H7 (cell line): Measurements from ENCODE around the gene EXTL1. TPM values are rescaled to one million over a fixed set of nuclear protein-coding genes. Genes with fewer than 3 reads are reported as not detected.

Experiments
- DNase-seq: peaks from one replicate; pipeline ENCODE4 v3.0.0; 2012
- H3K27me3 ChIP-seq: 2 replicates; pipeline ENCODE4 v1.6.0; 2011; ENCODE audit warnings: mild to moderate bottlenecking, low read length; ENCODE audit not compliant: control insufficient read depth, insufficient read depth
- H3K36me3 ChIP-seq: replicated peaks from 2 replicates; pipeline ENCODE4 v1.5.1; 2011; ENCODE audit warnings: low read length; ENCODE audit not compliant: control insufficient read depth, insufficient read depth
- H3K4me3 ChIP-seq: 2 replicates; pipeline ENCODE4 v1.5.1; 2011; ENCODE audit warnings: low read depth, mild to moderate bottlenecking, control low read depth, low read length, moderate library complexity; ENCODE audit not compliant: insufficient read depth
- total RNA-seq: library from RNA; depleted of rRNA; stranded (reverse); fragments of >200 nt; shearing (Covaris generic); gene quantifications from 2 replicates; pipeline ENCODE4 v1.2.3, GENCODE V29; 2014; rRNA removed

The EXTL1 gene
- total RNA-seq, 1 experiment from 2014 or later, result 0.38 TPM

- no peak overlapping the region for H3K4me3 ChIP-seq
- no peaks in the 10 kb centered on the region; the same call in 1 of the 2 replicates for H3K27me3 ChIP-seq
- no peaks in the 10 kb centered on the region for H3K36me3 ChIP-seq
- no peak for DNase-seq
Measured at GRCh38 chr1:26075421-26076144, 54.0 kb downstream of the EXTL1 start.

- DNase-seq, result no peak
- no peak overlapping the region for H3K4me3 ChIP-seq
- no peaks in the 10 kb centered on the region; the same call in 1 of the 2 replicates for H3K27me3 ChIP-seq
- H3K36me3 ChIP-seq, result no peaks in the 10 kb centered on the region
Measured at GRCh38 chr1:26077524-26077923, 55.9 kb downstream of the EXTL1 start.

- no peaks in the 10 kb centered on the region; the same call in 1 of the 2 replicates for H3K27me3 ChIP-seq
Measured at GRCh38 chr1:26078286-26079177, 57.0 kb downstream of the EXTL1 start.

GRCh38 chr1:26079178-26079563, 57.6 kb downstream of the EXTL1 start:
- DNase-seq, result peak; percentile 57
- H3K27me3 ChIP-seq, result no peaks in the 10 kb centered on the region; the same call in 1 of the 2 replicates
- no peaks in the 10 kb centered on the region for H3K36me3 ChIP-seq
- no peak overlapping the region for H3K4me3 ChIP-seq

More at GRCh38 chr1:26078286-26079177, 57.0 kb downstream of the EXTL1 start:
- no peak for DNase-seq
- no peak overlapping the region for H3K4me3 ChIP-seq
- no peaks in the 10 kb centered on the region for H3K36me3 ChIP-seq

DNA sequence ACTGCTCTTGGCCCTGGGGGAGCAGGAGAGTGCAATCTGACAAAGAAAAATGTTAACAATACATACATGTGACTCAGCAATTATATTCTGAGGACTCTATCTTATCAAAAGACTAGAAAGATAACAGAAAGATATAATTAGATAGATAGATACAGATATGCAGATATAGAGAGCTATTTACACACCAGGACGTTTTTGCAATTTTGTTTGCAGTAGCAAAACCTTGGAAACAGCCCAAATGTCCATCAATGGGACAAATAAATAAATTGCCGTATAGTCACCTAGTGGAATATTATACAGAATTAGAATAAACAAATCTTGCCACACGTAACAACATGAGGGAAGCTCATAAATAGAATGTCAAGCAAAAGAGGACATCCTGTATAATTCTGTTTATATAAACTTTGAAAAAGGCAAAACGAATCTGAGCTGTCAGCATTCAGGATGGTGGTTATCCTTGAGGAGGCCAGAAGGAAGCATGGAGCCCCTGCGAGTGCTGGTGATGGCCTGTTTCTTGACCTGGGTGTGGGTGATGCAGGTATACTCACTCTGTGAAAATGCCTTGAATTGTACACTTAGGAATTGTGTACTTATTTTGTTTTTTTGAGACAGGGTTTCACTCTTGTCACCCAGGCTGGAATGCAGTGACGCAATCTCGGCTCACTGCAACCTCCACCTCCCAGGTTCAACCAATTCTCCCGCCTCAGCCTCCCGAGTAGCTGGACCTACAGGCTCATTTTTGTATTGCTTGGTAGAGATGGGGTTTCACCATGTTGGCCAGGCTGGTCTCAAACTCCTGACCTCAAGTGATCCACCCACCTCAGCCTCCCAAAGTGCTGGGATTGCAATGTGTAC, 58.6 kb downstream of the EXTL1 start:
- no peak for DNase-seq
- H3K27me3 ChIP-seq, result no peaks in the 10 kb centered on the region; the same call in 1 of the 2 replicates

DNA sequence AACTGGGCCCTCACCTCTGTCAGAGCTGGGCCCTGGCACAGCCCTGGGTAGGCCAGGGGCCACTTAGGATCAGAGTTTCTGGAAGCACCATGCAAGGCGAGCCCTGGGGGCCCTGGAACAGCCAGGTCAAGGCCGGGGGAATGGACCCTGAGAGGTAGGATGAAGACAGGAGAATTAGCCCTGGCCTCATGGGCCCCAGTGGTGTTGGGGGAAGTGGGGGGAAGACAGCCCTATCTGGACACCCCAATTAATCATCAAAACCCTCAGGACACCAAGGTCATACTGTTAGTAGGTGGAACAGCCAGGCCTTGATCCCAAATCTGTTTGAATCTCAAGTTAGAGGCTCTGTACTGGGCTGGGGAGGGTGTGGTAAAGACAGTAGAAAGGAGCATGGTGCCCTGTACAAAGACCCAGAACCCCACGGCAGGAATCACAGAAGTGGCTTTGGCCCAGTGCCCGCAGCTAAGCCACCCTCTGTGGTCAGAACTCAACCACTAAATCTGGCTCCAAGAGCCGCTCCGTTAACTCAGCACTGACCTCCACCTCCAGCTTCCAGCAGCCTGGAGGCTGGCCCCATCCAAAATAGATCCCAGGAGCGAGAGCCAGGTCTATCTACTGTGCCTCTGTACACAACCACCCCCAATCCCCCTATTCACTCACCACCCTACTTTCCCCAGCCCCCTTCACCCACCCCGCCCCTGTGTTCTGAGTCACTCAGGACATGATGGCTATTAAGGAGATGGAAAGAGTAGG, 59.9 kb downstream of the EXTL1 start:
- no peak overlapping the region for H3K4me3 ChIP-seq
- no peaks in the 10 kb centered on the region for H3K27me3 ChIP-seq
- DNase-seq, result no peak
- no peaks in the 10 kb centered on the region for H3K36me3 ChIP-seq

More for the DNA sequence above, 58.6 kb downstream of the EXTL1 start:
- H3K4me3 ChIP-seq, result no peak overlapping the region
- H3K36me3 ChIP-seq, result no peaks in the 10 kb centered on the region

DNA sequence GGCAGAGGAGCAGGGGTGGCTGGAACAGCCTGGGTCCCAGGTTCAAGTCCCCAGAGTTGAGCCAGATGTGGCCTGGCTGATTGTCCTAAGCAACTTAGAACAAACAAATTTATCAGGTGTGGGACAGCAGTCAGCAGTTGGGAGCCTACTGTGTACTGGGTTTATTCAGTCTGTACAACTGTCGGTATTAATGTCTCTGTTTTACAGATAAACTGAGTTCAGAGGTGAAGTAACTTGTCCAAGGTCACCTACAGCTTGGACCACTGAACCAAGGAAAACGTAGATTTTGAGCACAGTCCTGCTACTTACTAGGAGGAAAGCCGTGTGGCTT, 60.4 kb downstream of the EXTL1 start:
- no peaks in the 10 kb centered on the region for H3K36me3 ChIP-seq
- no peaks in the 10 kb centered on the region for H3K27me3 ChIP-seq
- H3K4me3 ChIP-seq, result no peak overlapping the region
- DNase-seq, result no peak

- H3K4me3 ChIP-seq, result no peak overlapping the region
- no peaks in the 10 kb centered on the region for H3K27me3 ChIP-seq
- DNase-seq, result no peak
- H3K36me3 ChIP-seq, result no peaks in the 10 kb centered on the region
Measured at GRCh38 chr1:26083208-26083607, 61.6 kb downstream of the EXTL1 start.

GRCh38 chr1:26084091-26084561, 62.6 kb downstream of the EXTL1 start:
- Histone ChIP-seq H3K4me3 (no peak overlapping the region), H3K36me3 (no peaks in the 10 kb centered on the region), H3K27me3 (no peaks in the 10 kb centered on the region)
- DNase-seq, result no peak

- no peak overlapping the region for H3K4me3 ChIP-seq
- no peak for DNase-seq
- H3K36me3 ChIP-seq, result no peaks in the 10 kb centered on the region
- no peaks in the 10 kb centered on the region for H3K27me3 ChIP-seq
Measured at GRCh38 chr1:26084844-26085243, 63.3 kb downstream of the EXTL1 start.

Other genes starting within 250 kb of the EXTL1 start
- 108 and 139 TPM in 2 replicates for gene SELENON, start 221.6 kb upstream of the EXTL1 start, total RNA-seq
- gene MTFR1L, start 201.8 kb upstream of the EXTL1 start, total RNA-seq, result 36.8 and 38.8 TPM in 2 replicates
- gene AUNIP, start 162.3 kb upstream of the EXTL1 start, total RNA-seq, result 38.9 and 42.2 TPM in 2 replicates
- 7.9 and 8.2 TPM in 2 replicates for gene PAQR7, start 146.1 kb upstream of the EXTL1 start, total RNA-seq
- 388 and 484 TPM in 2 replicates for gene STMN1, start 115.4 kb upstream of the EXTL1 start, total RNA-seq
- gene PAFAH2, start 23.7 kb upstream of the EXTL1 start, total RNA-seq, result 11.1 and 13.0 TPM in 2 replicates
- gene SLC30A2, start 24.3 kb downstream of the EXTL1 start, total RNA-seq, result 0.17 TPM in 1 of 2 replicates, not detected in the other
- 0.07 and 0.11 TPM in 2 replicates for gene TRIM63, start 45.9 kb downstream of the EXTL1 start, total RNA-seq
- 5.9 and 6.0 TPM in 2 replicates for gene PDIK1L, start 90.0 kb downstream of the EXTL1 start, total RNA-seq
- 1.00 and 2.7 TPM in 2 replicates for gene FAM110D, start 137.3 kb downstream of the EXTL1 start, total RNA-seq
- not detected in 2 replicates for gene C1orf232, start 147.2 kb downstream of the EXTL1 start, total RNA-seq
- gene ZNF593, start 148.1 kb downstream of the EXTL1 start, total RNA-seq, result 32.8 and 59.0 TPM in 2 replicates
- gene ZNF593OS, start 150.1 kb downstream of the EXTL1 start, total RNA-seq, result 0.22 TPM in 1 of 2 replicates, not detected in the other
- 21.7 and 23.1 TPM in 2 replicates for gene CNKSR1, start 155.7 kb downstream of the EXTL1 start, total RNA-seq
- 0.10 and 0.33 TPM in 2 replicates for gene CATSPER4, start 168.8 kb downstream of the EXTL1 start, total RNA-seq
- 60.1 and 69.7 TPM in 2 replicates for gene CEP85, start 212.4 kb downstream of the EXTL1 start, total RNA-seq